ENCODE data around the gene GNB5. TPM values are rescaled to one million over a fixed set of nuclear protein-coding genes. Genes with fewer than 3 reads are reported as not detected.
"Not testable (repeated sequence)": the region's sequence is repeated elsewhere in the genome, so short reads cannot be mapped to it uniquely, and the experiment has no call there.

Gene GNB5
- total RNA-seq, 1 donor from 2014 or later: 11.8 TPM

DNA sequence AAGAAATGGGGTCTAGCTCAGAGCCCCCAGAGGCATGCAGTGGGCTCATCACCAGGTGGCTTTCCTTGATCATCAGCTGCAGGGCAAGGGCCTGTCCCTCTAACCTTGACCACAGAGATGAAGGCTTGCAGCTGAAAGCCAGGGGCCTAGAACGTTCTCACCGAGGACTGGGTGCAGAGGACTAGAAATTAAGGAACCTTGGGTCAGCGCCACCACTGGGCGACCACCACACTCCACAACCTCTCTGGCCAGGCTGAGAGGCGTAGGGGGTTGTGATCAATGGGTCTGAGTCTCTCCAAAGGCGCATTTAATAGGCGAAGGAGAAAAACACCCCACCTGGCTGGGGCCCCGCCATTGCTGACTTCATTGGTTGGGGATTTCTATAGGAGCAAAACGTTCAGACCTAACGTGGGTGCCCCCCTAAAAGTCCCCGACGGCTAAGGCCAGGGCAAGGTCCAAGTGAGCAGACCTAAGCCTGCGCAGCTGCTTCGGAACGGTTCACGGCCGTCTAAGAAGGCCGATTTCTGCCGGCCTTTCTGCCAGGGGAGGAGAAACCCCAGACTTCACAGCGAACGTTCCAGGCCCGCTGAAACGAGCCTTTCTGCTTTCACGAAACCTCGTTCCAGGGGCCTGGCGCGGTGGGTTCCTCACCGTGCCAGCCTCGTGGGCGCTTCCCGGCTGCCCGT lies 79.5 kb downstream of the GNB5 start:
- ATAC-seq: no peak

GRCh38 chr15:52109559-52110451 lies 81.4 kb downstream of the GNB5 start:
- no peak for ATAC-seq

DNA sequence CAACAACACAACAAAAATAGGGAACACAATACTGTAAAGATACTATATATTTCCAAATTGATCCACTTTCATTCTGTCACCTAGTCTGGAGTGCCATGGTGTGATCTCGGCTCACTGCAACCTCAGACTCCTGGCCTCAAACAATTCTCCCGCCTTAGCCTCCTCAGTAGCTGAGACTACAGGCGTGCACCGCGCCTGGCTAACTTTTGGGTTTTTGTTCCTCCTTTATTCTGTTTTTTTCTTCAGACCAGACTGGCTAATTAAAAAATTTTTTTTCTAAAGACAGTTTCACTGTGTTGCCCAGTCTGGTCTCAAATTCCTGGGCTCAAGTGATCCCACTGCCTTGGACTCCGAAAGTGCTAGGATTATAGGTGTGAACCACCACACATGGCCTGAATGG lies 84.0 kb downstream of the GNB5 start:
- ATAC-seq: no peak

- no peak for ATAC-seq
Measured at GRCh38 chr15:52106641-52107040, 84.6 kb downstream of the GNB5 start.

DNA sequence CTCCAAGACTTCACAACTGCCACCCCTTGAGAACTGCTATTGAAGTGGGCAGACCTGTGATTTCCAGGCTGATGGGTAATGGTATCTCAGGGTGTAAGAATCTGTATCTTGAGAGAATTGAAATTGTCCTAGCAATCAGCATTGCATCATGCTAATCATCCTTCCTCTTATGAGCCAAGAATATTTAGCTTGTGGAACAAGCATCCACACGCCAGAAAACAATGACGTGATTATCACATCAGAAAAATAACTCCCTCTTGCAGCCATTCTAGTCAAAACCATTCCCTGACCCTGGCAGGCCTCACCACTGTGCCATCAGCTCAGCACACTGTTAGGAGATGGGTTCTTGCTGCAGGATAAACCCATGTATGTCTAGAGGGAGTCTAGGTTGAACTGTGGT lies 85.3 kb downstream of the GNB5 start:
- ATAC-seq: no peak

DNA sequence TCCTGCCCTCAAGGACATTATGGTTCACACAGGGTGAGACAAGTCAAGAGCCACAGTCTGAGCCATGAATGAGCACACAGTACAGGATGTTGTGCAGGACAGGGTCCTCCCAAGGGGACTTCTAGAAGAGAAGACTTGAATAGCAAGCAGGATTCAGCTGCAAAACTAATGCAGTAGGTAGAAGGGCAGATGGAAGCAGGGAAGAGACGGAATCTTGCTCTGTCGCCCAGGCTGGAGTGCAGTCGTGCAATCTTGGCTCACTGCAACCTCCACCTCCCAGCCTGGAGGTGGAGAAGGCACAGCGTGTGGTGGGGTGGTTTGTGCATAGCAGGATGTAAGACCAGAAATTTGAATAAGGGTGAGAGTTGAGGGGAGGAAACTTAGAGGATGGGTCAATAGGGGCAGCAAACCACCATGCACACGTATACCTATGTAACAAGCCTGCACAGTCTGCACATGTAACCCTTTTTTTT lies 86.6 kb downstream of the GNB5 start:
- ATAC-seq: no peak

DNA sequence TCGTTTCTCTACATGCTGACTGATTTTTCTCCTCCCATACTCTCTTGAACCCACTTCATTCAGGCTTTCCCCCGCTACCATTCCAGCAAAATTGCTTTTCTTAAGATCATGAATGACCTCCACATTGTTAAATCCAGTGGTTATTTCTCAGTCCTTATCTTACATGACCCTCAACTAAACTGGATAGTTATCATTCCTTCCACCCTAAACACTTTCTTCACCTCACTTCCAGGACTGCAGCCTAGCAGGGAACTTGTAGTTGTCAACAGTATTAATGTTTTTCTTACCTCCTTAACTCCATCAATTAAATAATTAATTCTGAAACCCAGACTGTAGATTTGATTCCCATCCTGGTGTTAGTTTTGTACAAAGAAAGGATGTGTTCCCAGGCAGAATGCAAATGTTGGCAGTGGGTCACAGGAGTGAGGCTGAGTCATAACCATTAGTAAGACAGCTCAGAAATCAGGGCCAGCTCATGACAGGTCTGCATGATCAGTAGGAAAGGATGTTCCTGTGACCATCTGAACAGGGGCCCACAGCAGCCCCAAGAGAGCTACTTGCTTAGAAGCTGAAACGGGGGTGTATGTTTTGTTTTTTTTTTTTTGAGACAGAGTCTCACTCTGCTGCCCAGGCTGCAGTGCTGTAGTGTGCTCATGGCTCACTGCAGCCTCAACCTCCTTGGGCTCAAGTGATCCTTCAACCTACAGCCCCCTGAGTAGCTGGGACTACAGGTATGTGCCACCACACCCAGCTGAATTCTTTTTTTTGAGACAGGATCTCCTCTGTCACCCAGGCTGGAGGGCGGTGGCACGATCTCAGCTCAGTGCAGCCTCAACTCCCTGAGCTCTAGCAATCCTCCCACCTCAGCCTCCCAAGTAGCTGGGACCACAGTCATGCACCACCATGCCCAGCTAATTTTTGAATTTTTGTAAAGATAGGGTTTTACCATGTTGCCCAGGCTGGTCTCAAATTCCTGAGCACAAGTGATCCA lies 87.7 kb downstream of the GNB5 start:
- peak; percentile 89 for ATAC-seq

DNA sequence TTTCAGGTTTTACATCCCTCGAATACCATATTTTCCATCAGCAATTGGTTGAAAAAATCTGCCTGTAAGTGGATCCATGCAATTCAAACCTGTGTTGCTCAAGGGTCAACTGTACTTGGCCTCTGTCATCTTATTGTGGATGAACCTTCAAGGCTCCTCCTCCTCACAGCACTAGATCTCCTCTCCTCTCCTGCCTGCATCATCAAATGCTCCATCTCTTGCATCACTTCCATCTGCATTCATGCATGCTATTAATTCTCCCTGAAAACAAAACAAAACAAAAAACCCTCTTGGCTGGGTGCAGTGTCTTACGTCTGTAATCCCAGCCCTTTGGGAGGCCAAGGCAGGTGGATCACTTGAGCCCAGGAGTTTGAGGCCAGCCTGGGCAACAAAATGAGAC lies 88.7 kb downstream of the GNB5 start:
- ATAC-seq: peak; percentile 17

DNA sequence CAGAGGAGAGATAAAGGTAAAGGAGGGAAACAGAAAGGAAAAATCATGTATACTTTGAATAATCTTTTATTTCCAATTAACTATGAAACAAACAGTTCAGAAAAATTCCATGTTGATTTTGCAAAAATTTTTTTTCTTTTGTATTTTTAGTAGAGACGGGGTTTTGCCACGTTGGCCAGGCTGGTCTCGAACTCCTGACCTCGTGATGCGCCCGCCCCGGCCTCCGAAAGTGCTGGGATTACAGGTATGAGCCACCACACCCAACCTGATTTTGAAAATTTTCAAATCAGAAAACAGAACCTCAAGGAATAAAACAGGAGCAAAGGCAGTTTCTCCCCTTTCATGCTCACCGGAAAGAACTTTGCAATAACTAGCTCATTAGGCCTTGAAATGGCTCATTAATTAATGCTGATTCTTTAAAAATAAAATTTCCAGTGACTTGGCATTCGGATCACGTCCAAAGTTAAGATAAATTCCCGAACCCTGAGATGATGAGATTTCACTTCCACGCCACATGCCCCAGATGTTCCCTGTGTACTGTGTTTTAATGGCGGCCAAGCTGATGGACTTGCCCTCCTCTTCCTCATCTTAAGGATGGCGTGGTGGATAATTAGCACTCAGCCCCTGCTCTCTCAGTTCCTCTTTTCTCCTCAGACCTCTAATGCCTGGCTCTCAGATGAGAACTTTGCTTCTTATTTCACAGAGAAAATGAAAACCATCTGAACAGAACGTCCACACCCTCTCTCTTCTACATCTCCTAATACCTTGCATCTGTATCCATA lies 89.5 kb downstream of the GNB5 start:
- no peak for ATAC-seq

GRCh38 chr15:52100807-52101442 lies 90.3 kb downstream of the GNB5 start:
- ATAC-seq: peak; percentile 40

DNA sequence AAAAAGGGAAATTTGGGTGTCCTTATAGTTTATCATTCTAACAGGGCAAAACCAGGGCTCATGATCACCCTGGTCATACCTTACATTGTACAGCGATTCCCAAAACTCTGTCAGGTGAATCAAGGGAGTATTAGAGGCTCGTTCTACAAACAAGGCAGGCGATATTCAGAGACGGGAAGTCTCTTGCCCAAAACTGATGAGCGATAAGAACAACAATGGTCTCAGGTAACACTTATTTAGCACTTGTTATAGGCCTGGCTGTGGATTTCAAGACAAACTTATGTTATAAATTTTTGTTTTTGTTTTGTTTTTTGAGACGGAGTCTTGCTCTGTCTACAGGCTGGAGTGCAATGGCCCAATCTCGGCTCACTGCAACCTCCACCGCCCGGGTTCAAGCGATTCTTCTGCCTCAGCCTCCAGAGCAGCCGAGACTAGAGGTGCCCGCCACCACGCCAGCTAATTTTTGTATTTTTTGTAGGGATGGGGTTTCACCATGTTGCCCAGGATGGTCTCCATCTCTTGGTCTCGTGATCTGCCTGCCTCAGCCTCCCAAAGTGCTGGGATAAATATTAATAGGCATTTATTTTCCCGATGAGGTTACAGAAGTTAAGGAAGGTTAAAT lies 91.4 kb downstream of the GNB5 start:
- ATAC-seq: no peak

DNA sequence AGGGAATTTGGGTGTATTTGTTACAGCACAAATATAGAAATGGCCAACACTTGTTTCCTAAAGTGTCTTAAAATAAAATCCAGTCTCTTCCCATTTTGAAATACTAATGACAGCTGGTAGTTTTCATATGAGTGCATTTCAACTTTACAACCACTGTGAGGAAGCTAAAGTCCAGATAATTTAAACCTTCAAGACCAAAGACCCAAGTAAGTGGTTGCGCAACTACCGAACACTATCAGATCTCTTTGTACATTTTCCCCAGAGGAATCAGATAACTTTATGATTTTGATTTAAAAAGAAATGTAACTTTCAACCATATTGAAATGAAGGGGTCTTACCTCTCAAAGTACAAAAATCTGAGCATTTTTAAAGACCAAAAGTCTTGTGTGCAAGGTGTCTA lies 92.9 kb downstream of the GNB5 start:
- no peak for ATAC-seq

GRCh38 chr15:52097180-52097579 lies 94.0 kb downstream of the GNB5 start:
- no peak for ATAC-seq

DNA sequence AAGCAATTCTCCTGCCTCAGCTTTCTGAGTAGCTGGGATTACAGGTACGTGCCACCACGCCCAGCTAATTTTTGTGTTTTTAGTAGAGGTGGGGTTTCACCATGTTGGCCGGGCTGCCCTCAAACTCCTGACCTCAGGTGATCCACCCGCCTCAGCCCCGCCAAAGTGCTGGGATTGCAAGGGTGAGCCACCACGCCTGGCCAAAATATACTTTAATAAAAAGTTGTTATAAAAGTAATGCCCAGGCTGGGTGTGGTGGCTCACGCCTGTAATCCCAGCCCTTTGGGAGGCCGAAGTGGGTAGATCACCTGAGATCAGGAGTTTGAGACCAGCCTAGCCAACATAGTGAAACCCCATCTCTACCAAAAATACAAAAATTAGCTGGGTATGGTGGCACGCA lies 94.7 kb downstream of the GNB5 start:
- not testable (repeated sequence) for ATAC-seq

DNA sequence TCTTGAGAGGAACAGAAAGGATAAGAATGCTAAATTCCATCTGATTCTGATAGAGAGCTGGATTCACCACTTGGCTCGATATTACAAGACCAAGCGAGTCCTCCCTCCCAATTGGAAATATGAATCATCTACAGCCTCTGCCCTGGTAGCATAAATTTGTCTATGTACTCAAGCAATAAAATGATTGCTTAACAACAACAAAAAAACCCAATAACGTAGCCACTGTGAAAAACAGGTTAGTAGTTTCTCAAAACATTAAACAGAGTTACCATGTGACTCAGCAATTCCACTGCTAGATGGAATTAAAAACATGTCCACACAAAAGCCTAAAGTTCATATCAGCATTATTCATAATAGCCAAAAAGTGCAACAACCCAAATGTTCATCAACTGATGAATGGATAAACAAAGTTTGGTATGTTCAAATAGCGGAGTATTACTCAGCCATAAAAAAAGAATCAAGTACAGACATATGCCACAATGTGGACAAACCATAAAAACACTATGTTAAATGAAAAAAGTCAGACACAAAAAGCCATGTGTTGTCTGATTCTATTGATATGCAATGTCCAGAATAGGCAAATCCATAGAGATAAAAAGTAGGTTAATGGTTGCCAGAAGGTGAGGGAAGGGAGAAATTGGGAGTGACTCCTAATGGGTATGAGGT lies 95.5 kb downstream of the GNB5 start:
- peak; percentile 79 for ATAC-seq

GRCh38 chr15:52094811-52095584 lies 96.2 kb downstream of the GNB5 start:
- no peak for ATAC-seq

DNA sequence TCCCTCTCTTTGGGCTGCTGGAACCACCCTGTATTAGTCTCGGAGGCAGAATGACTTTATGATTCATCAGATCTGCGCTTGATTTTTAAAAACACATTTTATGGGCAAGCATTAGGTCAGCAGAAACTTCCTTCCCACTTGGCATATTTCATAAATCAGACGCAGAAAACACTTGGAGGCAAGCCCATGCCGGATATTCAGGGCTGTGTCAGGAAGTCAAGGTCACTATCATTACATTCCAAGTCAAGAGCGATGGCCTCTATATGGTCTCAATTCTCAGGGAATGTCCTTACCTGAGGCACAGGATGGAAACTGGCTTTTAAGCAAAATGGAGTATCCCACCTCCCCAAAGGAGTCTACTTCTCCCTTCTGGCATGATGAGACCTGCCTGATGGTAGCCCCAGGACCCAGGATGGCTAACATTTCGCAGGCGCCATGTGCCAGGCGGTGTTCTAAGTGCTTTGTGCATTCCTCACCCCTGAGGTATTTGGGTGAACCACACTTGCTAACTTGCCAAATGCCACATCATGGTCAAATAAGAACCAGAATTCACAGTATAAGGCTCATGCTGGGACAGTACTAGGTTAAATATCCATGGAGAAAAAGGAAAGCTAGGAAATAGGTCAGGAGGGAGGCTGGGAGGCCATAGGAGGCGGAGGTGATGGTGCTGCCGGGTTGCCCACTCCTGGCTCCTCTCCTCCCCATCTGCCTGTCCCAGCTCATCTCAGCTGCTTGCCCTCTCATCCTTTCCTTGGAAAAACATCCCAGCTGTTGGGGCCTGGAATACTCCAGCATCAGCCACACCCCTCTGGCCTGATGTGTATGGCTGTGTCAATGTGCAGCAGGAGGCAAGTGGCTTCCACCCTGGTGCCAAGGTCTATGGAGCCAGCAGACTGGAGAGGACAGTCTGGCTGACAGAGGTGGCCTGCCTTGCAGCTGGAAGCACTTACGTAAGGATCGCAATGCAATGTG lies 97.4 kb downstream of the GNB5 start:
- peak; percentile 80 for ATAC-seq

- no peak for ATAC-seq
Measured at GRCh38 chr15:52093167-52093538, 98.0 kb downstream of the GNB5 start.
